HUES64 (cell line): Measurements from ENCODE around the gene TBC1D17.

Experiments
- H3K27ac ChIP-seq: 2 replicates; pipeline ENCODE4 v1.7.0; 2013; ENCODE audit warnings: low read depth, low read length, inconsistent platforms
- H3K27me3 ChIP-seq: 2 replicates; pipeline ENCODE4 v1.6.1; 2013; ENCODE audit warnings: mild to moderate bottlenecking, low read length; ENCODE audit not compliant: insufficient read depth
- H3K36me3 ChIP-seq: 2 replicates; pipeline ENCODE4 v1.6.1; 2013; ENCODE audit warnings: mild to moderate bottlenecking, low read length; ENCODE audit not compliant: insufficient read depth
- H3K4me1 ChIP-seq: 2 replicates; pipeline ENCODE4 v1.6.1; 2013; ENCODE audit warnings: mild to moderate bottlenecking, low read length, moderate library complexity; ENCODE audit not compliant: insufficient read depth
- H3K4me3 ChIP-seq: 2 replicates; pipeline ENCODE4 v1.5.1; 2013; ENCODE audit warnings: mild to moderate bottlenecking, low read length, moderate library complexity
- H3K9ac ChIP-seq: 2 replicates; pipeline ENCODE4 v1.6.1; 2013; ENCODE audit warnings: mild to moderate bottlenecking, low read depth, low read length
- H3K9me3 ChIP-seq: 2 replicates; pipeline ENCODE4 v1.6.1; 2013; ENCODE audit warnings: low read depth, low read length; ENCODE audit not compliant: insufficient read depth
- WGBS: fragments of 150-250, 120-280 bp; methylation state at CpG from one replicate; pipeline ENCODE4 v1.1.7; 2013; ENCODE audit warnings: missing lambda C conversion rate; 5-methylcytosine and 5-hydroxymethylcytosine counted together

TBC1D17 gene

DNA sequence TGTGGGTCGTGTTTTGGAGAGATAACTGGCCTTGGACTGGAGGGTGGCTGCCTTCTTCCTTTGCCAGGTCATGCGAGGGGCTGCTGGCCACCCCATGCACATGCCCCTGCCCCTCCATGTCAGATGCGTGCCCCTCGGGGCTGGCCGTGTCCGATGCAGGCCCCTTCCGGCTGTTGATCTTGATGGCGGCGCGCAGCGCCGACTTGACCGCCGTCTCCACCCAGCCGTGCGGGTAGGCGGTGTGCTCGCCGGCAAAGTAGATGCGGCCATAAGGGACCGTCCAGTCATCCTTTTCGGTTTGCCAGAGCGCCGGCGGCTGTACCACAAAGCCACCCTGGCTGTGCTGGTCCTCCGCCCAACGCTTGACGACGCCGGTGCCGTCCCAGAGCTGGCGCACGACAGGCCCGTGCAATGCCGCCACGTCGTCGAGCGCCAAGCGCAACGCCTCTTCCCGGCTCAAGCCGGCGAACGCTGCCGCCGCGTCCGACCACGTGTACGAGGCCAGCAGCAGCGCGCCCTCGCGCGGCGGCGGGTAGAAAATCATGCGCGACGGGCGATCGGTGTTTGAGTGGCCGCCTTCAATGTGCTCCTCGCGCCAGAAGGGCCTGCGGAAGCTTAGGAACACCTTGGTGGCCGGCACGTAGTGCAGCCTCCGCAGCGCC, 12.3 kb downstream of the TBC1D17 start:
- Histone ChIP-seq H3K27me3 (peaks cover 11% of the 10 kb centered on the region), H3K4me1 (peaks cover 7% of the 10 kb centered on the region; the same call in 1 of the 2 replicates), H3K36me3 (peaks cover 12% of the 10 kb centered on the region), H3K4me3 (peak overlapping the region; percentile 51), H3K9ac (peak overlapping the region; percentile 40; the same call in 1 of the 2 replicates), H3K27ac (peak overlapping the region; percentile 70; the same call in 1 of the 2 replicates), H3K9me3 (no peaks in the 10 kb centered on the region)
- WGBS = 48% methylated on average over 71 of the region's 71 CpGs

DNA sequence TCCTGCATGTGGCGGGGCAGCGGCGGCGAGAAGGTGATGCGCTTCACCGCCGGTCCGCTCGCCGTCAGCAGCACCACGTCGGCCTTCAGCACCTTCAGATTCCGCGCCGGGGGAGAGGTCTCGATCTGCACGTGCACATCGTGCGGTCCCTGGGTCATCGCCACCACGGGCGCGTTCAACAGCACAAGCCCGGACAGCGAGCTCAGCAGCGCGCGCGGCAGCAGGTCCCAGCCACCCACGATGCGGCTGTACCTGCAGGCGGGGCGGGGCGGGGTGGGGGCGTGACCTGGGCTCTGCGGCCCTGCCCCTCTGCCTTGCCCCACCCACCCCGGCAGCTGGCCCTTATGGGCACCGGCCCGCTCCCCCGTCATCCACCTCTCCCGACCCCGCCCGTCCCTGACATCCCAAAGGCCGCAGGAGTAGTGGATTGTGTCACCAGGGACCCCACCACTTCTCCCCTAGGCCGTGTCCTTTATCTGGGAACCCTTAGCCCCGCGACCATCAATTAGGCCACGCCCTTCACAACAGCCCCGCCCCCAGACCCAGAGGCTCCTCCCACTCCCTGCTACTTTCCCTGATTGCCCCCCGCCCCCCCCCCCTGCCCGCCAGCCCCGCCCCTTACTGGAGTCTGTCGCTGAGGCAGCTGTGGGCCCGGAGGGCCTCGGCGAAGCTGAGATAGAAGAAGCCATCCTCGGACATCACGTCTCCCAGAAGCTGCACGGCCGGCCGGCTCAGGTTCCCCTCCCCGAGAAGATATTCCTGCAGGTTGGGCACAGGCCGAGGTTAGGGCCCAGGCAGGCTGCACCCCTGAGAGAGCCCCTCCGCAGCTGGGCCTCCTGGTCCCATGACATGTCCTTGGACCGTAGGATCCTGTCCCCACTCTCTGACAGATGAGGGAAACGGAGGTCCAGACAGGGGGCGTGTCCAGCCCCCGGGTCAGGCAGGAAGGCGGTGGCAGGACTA, 13.1 kb downstream of the TBC1D17 start:
- H3K9me3 ChIP-seq = no peaks in the 10 kb centered on the region
- 16% methylated on average over 68 of the region's 69 CpGs for WGBS
- H3K9ac ChIP-seq = peak overlapping the region; percentile 40; the same call in 1 of the 2 replicates
- H3K27me3 ChIP-seq = peaks cover 11% of the 10 kb centered on the region
- H3K36me3 ChIP-seq = peaks cover 6% of the 10 kb centered on the region
- peak overlapping the region; percentile 51 for H3K4me3 ChIP-seq
- peaks cover 7% of the 10 kb centered on the region; the same call in 1 of the 2 replicates for H3K4me1 ChIP-seq
- H3K27ac ChIP-seq = peak overlapping the region; percentile 70; the same call in 1 of the 2 replicates

DNA sequence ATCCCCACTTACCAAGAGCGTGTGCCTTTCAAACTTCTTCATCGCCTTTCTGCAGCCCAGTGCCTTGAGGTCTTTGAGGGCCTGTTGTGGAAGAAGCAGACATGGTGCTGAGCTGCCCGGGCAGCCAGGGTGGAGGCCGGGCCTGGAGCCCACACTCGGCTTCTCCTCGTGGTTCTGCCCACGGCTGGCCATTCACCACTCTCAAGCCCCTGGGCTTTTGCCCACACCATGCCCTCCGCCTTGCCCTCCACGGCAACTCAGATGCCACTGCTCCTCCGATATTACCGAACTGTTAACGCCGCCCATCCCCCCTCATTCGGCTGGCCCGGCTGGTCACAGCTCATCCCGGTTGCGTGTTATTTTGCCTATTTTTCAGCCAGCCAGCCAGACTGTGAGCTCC, 13.9 kb downstream of the TBC1D17 start:
- H3K36me3 ChIP-seq = peaks cover 2% of the 10 kb centered on the region
- peaks cover 11% of the 10 kb centered on the region for H3K27me3 ChIP-seq
- peak overlapping the region; percentile 14; the same call in 1 of the 2 replicates for H3K4me3 ChIP-seq
- H3K9me3 ChIP-seq = no peaks in the 10 kb centered on the region
- peaks cover 7% of the 10 kb centered on the region; the same call in 1 of the 2 replicates for H3K4me1 ChIP-seq
- WGBS = 86% methylated on average over 17 of the region's 17 CpGs
- no peak overlapping the region for H3K9ac ChIP-seq
- no peak overlapping the region for H3K27ac ChIP-seq

DNA sequence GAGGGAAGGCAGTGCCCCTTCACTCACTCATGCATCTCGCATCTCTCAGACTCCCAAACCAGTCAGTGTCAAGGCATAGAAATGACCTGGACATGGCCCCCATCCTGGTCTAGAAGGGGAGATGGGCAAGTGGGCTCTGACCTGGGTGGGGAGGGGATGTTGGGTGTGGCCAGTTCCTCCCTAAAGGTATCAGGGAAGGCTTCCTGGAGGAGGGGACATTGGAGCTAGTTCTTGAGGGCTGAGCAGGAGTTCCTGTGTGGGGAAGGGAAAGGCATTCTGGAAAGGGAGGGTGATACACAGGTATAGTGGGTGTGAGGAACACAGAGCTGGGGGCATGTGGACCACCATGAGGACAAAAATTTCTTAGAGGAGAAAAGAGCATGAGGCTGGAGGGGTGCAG, 15.2 kb downstream of the TBC1D17 start:
- Histone ChIP-seq H3K27ac (no peak overlapping the region), H3K36me3 (no peaks in the 10 kb centered on the region), H3K27me3 (peaks cover 11% of the 10 kb centered on the region), H3K9me3 (no peaks in the 10 kb centered on the region), H3K4me3 (no peak overlapping the region), H3K4me1 (peaks cover 7% of the 10 kb centered on the region; the same call in 1 of the 2 replicates), H3K9ac (no peak overlapping the region)
- 100% methylated on average over 1 of the region's 1 CpG for WGBS

DNA sequence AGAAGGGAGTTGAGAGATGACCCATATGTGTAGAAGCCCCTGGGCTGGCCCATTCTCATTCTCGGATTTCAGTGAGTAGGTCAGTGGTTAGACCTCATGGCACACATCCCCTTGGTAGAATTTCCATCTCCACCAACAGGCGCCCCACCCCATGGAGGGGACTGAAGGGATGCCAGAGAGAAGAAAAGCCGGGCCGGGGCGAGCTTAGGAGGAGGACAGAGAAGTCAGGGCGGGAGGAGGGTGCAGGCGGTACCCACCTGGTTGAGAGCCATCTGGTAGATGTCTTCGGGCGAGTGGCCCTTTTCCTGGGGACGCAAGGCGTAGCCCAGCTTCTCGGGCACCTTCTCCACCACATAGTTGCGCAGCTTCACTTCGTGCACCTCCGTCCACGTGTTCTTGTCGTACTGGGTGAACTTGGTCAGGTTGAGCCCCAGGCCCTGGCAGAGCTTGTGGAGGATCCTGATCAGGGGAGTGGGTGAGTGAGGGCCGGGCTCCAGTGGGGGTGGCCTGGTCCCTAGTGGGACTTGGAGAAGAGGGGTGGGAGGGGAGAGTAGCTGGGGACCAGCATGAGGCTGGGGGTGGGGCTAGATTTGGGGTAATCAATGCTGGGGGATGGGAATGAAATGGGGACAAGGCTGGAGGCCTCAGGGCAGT, 16.6 kb downstream of the TBC1D17 start:
- Histone ChIP-seq H3K27ac (no peak overlapping the region), H3K9ac (no peak overlapping the region), H3K4me1 (peaks cover 7% of the 10 kb centered on the region; the same call in 1 of the 2 replicates), H3K36me3 (no peaks in the 10 kb centered on the region), H3K4me3 (no peak overlapping the region), H3K9me3 (no peaks in the 10 kb centered on the region), H3K27me3 (peaks cover 9% of the 10 kb centered on the region)
- WGBS = 95% methylated on average over 18 of the region's 18 CpGs

DNA sequence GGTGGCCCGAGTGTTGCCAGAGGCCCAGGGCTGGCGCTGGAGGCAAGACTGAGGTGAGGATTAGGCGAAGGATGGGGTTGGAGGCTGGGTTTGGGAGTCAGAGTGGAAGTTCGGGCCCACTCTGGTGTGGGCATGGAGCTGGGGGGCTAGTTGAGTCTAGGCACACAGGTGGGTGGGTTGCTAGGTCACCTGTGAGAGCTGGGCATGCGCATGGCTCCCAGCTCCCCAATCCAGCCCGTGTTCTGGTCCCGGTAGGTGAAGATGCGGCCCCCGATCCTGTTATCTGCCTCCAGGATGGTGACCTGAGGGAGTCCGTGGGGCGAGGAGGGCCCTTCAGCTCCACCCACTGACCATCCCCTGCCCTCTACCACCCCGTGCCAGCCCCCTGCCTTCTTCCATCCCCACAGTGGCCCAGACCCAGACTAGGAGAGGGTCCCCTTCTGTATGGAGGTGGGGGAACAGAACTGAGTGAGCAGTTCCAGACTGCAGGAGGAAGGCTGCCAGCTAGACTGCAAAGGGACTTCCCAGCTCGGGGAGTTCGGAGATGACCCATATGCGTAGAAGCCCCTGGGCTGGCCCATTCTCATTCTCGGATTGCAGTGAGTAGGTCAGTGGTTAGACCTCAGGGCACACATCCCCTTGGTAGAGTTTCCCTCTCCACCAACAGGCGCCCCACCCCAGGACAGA, 17.5 kb downstream of the TBC1D17 start:
- Histone ChIP-seq H3K4me1 (peaks cover 7% of the 10 kb centered on the region; the same call in 1 of the 2 replicates), H3K36me3 (no peaks in the 10 kb centered on the region), H3K27ac (no peak overlapping the region), H3K9me3 (no peaks in the 10 kb centered on the region), H3K9ac (no peak overlapping the region), H3K27me3 (peaks cover 2% of the 10 kb centered on the region), H3K4me3 (no peak overlapping the region)
- 92% methylated on average over 17 of the region's 17 CpGs for WGBS

DNA sequence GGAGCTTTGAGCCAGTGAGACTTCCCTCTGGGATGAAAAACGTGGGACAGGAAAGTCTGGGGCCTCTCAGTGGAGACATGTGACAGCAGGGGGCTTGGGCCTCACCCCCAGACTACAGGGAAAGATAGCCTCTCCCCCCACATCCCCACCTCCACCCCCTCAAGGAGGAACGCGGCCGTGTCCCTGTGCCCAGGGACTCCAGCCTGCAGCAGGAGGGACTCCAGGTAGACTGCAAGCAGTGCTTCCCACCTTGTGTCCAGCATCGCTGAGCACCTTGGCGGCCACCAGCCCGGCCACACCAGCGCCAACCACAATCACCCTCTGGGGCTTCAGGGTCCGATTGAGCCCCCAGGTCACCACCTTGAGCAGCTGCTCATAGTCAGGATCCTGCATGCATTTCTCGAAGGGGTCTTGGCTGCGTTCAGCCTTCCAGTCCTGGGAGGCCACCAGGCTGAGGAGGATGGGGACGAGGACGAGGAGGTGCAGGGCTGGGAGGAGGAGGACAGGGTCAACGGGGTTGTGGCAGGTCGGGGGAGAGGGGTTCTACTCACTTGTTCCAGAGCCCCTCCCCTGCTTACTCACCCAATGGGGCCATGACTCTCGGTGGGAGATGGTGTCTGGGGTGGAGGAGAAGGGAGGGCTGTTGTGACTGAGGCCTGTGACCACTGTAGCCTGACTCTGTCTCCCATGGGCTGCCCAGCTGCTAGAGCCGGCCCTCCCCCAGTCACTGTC, 18.2 kb downstream of the TBC1D17 start:
- no peak overlapping the region for H3K4me3 ChIP-seq
- H3K9me3 ChIP-seq = no peaks in the 10 kb centered on the region
- H3K4me1 ChIP-seq = peaks cover 7% of the 10 kb centered on the region; the same call in 1 of the 2 replicates
- no peak overlapping the region for H3K27ac ChIP-seq
- H3K27me3 ChIP-seq = peaks cover 2% of the 10 kb centered on the region
- H3K9ac ChIP-seq = no peak overlapping the region
- no peaks in the 10 kb centered on the region for H3K36me3 ChIP-seq
- 81% methylated on average over 17 of the region's 17 CpGs for WGBS

DNA sequence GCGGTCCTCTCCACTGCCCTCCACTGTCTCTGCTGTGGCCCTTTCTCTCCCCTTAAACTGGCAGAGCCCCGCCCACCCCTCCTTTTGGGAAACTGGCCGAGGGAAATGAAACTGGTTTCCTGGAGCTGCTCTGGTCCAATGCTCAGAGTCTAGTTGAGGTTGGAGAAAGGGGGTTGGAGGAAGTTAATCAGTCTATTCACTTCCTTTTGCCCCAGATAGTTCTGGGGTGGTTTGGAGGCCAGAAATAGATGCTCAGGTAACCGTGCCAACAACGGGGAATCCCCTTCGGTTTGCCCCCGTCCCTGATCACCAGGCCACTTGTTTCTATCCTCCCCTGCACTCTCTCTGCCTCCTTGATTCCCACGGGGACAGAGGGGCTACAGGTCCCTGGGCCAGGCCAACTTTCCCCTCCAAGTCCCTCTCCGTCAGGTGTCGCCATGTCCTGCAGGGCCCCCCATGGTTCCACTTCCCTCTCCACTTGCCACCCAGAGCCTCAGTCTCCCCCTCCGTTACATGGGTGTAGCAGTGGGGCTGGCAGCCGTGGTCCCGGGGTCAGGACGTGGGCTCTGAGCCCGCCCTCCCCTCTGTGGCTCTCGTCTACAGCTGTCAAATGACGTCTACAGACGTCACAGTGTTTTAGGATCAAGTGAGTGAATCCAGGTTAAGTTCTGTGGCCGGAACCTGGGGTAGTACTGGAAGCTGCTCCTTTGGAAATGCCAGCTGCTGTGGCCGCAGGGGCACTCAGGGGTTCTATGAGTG, 19.5 kb downstream of the TBC1D17 start, which contains the start of gene IL4I1:
TSS of gene IL4I1 (minus strand) at position 25 of the 759 bp plus-strand sequence. CDS start 727 bp downstream, outside the sequence.
- no peak within 1 kb of the TSS for H3K4me3 ChIP-seq
- no peak within 1 kb of the TSS for H3K9ac ChIP-seq
- H3K27me3 ChIP-seq = no peaks in the 10 kb centered on the region; the same call in none of the 2 replicates
- no peaks in the 10 kb centered on the region for H3K4me1 ChIP-seq
- WGBS = 57% methylated on average over 20 of the region's 20 CpGs
- no peaks in the 10 kb centered on the region for H3K9me3 ChIP-seq
- H3K36me3 ChIP-seq = no peaks in the 10 kb centered on the region
- H3K27ac ChIP-seq = no peak within 1 kb of the TSS

DNA sequence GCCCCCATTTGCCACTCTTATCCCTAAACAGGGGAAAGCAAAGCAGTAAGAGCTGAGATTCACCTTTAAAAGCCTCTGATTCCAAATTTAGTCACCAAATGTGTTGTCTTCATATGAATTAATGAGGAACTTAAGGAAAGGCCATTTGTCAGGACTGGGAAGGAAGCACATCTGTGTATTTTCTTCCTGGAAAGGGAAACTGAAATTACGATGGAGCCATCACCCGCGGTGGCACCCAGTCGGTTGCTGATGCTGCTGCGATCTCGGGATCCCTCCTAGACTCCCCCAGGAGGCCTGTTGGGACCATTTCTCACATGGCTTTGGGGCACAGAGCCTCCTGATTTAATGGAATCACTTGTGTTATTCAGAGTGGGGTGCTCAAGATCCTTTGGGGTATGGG, 26.6 kb downstream of the TBC1D17 start:
- H3K4me1 ChIP-seq = no peaks in the 10 kb centered on the region
- H3K4me3 ChIP-seq = no peak overlapping the region

More for the DNA sequence above, 26.6 kb downstream of the TBC1D17 start:
- WGBS = 93% methylated on average over 6 of the region's 6 CpGs
- Histone ChIP-seq H3K27me3 (no peaks in the 10 kb centered on the region), H3K9ac (no peak overlapping the region), H3K36me3 (peaks cover 22% of the 10 kb centered on the region), H3K27ac (no peak overlapping the region), H3K9me3 (no peaks in the 10 kb centered on the region)
